Brain microvascular endothelial cell (primary cell): Measurements from ENCODE around the gene SPPL2B.

Source experiments
- DNase-seq: peaks from one replicate; pipeline ENCODE4 v3.0.0-alpha.2; 2020
- H3K27ac ChIP-seq: fragments of 250-450 bp; sonication (Bioruptor Pico); 2 replicates; pipeline ENCODE4 v1.5.1; 2020; ENCODE audit warnings: mild to moderate bottlenecking, moderate library complexity
- H3K27me3 ChIP-seq: fragments of 250-450 bp; sonication (Bioruptor Pico); replicated peaks from 2 replicates; pipeline ENCODE4 v1.5.1; 2020; ENCODE audit warnings: mild to moderate bottlenecking
- H3K36me3 ChIP-seq: fragments of 250-450 bp; sonication (Bioruptor Pico); replicated peaks from 2 replicates; pipeline ENCODE4 v1.5.1; 2020; ENCODE audit warnings: mild to moderate bottlenecking
- H3K4me3 ChIP-seq: 2 replicates; pipeline ENCODE4 v1.5.1; 2011; ENCODE audit warnings: low read depth, mild to moderate bottlenecking, control low read depth, low read length, moderate library complexity
- in situ Hi-C: cut with HindIII; loops from 2 replicates; pipeline ENCODE4 v1.10.0; 2017; ENCODE audit warnings: low sequenced_read_pairs, low pct_ligation_motif_present
- TF ChIP-seq, protein P1 (sequence below): IDR thresholded peaks from 2 replicates; pipeline ENCODE4 v1.5.1; 2011; ENCODE audit warnings: low read depth, mild to moderate bottlenecking, moderate library complexity, low read length, control low read depth, inconsistent platforms; ENCODE audit errors: missing control alignments

The SPPL2B gene

DNA sequence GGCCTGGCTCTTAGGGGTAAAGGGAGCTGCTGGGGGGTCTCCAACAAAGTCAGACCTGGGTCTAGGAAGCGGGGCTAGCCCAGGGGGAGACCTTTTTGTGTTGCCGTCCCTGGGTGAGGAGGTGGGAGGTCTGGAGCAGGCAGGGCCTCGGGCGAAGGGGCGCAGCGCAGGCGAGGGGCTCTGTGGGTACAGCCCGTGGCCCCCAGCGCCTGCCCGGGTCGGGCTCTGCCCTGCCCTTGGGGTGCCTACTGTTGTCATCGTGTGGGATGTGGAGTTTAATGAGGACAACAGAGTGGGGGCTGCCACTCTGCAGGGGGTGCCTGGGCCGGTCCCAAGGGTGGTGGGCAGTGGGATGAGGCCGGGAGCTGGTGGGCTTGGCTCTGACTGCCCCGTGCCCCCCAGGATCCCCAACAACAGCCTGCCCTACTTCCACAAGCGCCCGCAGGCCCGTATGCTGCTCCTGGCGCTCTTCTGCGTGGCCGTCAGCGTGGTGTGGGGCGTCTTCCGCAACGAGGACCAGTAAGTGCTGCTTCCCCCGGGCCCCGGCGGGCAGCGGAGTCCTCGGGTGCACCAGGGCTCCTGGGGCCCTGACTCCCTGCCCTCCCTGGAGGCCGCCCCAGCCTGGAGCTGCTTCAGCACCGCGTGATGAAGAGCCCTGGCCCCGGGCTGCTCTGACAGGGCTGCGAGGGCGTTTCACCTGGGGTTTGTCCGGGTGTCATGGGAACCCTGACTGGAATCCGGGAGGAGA is 12.2 kb downstream of the SPPL2B start:
- in situ Hi-C loops = no loop called here

DNA sequence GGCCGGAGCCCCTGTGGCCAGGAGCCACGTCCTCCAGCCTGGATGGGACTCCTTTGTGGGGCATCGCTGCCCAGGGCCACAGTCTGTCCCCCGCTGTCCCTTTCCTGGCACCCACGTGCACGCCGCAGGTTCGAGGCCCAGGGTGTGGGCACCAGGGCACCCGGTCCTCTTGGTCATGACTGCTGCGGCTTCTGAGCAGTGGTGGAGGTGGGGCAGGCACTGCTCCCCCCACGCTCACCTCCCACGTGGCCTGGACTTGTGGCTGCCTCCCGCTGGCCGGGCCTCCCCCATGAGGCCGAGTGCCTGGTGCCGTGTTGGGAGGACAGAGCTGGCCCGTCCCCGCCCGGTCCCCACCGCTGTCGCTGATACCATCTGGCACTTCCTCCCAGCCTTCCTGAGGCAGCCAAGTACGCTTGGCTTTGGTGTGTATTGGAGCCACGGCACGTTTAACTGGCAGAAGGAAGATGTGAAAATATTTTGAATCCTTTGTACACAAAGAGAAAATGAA is 12.8 kb downstream of the SPPL2B start:
- H3K4me3 ChIP-seq = no peak overlapping the region

More for the DNA sequence above, 12.2 kb downstream of the SPPL2B start:
- peaks cover 12% of the 10 kb centered on the region for H3K36me3 ChIP-seq
- no peak for DNase-seq
- H3K27ac ChIP-seq = no peak overlapping the region
- TF ChIP-seq, protein P1, sequence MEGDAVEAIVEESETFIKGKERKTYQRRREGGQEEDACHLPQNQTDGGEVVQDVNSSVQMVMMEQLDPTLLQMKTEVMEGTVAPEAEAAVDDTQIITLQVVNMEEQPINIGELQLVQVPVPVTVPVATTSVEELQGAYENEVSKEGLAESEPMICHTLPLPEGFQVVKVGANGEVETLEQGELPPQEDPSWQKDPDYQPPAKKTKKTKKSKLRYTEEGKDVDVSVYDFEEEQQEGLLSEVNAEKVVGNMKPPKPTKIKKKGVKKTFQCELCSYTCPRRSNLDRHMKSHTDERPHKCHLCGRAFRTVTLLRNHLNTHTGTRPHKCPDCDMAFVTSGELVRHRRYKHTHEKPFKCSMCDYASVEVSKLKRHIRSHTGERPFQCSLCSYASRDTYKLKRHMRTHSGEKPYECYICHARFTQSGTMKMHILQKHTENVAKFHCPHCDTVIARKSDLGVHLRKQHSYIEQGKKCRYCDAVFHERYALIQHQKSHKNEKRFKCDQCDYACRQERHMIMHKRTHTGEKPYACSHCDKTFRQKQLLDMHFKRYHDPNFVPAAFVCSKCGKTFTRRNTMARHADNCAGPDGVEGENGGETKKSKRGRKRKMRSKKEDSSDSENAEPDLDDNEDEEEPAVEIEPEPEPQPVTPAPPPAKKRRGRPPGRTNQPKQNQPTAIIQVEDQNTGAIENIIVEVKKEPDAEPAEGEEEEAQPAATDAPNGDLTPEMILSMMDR = no peak
- H3K4me3 ChIP-seq = no peak overlapping the region
- H3K27me3 ChIP-seq = no peaks in the 10 kb centered on the region

GRCh38 chr19:2341982-2342381 is 13.5 kb downstream of the SPPL2B start:
- Histone ChIP-seq H3K4me3 (no peak overlapping the region), H3K27me3 (no peaks in the 10 kb centered on the region), H3K27ac (no peak overlapping the region), H3K36me3 (peaks cover 12% of the 10 kb centered on the region)
- DNase-seq = no peak
- in situ Hi-C loops = no loop called here
- TF ChIP-seq, protein P1 = no peak

More for the DNA sequence above, 12.8 kb downstream of the SPPL2B start:
- no peaks in the 10 kb centered on the region for H3K27me3 ChIP-seq
- in situ Hi-C loops = no loop called here
- no peak overlapping the region for H3K27ac ChIP-seq
- TF ChIP-seq, protein P1 = no peak
- H3K36me3 ChIP-seq = peaks cover 12% of the 10 kb centered on the region
- DNase-seq = no peak

- TF ChIP-seq, protein P1 = no peak
- in situ Hi-C loops = no loop called here
- Histone ChIP-seq H3K27me3 (no peaks in the 10 kb centered on the region), H3K4me3 (no peak overlapping the region), H3K27ac (no peak overlapping the region), H3K36me3 (peaks cover 12% of the 10 kb centered on the region)
- DNase-seq = no peak
Measured at GRCh38 chr19:2342656-2343288, 14.3 kb downstream of the SPPL2B start.

DNA sequence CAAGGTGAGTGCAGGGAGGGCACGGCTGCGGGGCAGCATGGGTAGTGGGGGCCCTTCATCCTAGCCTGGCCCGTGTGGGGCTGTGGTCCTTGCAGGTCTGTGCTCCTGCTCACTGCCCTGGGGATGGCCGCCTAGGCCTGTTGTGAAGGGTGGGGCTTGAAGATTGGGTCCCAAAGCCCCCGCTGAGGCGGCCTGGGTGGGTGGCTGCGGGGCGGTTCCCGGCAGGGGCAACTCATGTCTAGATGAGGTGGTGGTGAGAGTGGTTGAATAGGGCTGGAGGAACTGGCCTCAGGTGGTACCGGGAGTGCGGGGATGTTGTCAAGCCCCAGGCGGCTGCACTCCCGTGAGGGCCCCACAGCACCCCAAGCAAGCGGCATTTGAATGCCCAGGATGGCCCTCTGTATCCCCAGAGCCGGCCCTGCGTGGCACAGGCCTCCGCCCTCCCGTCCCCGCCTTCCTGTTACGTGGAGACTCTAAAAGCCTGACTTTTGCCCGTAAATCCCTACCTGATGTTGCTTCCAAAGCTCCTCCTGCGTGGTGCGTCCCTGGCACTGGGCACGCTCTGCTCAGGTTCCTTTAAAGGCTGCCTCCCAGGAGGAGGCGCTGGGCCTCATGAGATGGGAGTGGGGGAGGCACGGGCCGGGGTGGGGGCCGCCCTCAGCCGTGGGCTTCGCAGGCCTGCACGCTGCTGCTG is 15.0 kb downstream of the SPPL2B start:
- in situ Hi-C loops = no loop called here
- Histone ChIP-seq H3K36me3 (peaks cover 12% of the 10 kb centered on the region), H3K4me3 (no peak overlapping the region), H3K27me3 (no peaks in the 10 kb centered on the region), H3K27ac (no peak overlapping the region)
- no peak for DNase-seq
- TF ChIP-seq, protein P1 = no peak
